Tibial nerve (tissue), 4 donors: Measurements from ENCODE around the gene PIEZO1.

Experiments
- CTCF ChIP-seq, 5 experiments: fragments of 200-600 bp in 3 of 5; fragments of 450-650 bp in 2 of 5; sonication (generic) in 3 of 5; IDR thresholded peaks; one replicate each; pipeline ENCODE4 v1.5.1; 2016 to 2019; ENCODE audit warnings: antibody characterized with exemption in 5 of 5, mild to moderate bottlenecking in 3 of 5, moderate library complexity in 2 of 5
- EP300 ChIP-seq, 2 donors: sonication (generic); formaldehyde crosslinking; IDR thresholded peaks; one replicate each; pipeline ENCODE4 v1.6.1; 2017; ENCODE audit warnings: antibody characterized with exemption in 2 of 2, mild to moderate bottlenecking in 1 of 2
- POLR2A ChIP-seq, 2 donors: fragments of 450-650 bp; IDR thresholded peaks; one replicate each; pipeline ENCODE4 v1.6.1; 2017; ENCODE audit warnings: antibody characterized with exemption in 2 of 2, mild to moderate bottlenecking in 2 of 2, moderate library complexity in 2 of 2

GRCh38 chr16:88752386-88753002 is 32.5 kb downstream of the PIEZO1 start:
- no peak for TF ChIP-seq CTCF (IDR thresholded peaks at IDR 0.05)
- TF ChIP-seq EP300 (IDR thresholded peaks at IDR 0.05), result no peak
- TF ChIP-seq POLR2A (IDR thresholded peaks at IDR 0.05), result no peak
